Measurements from ENCODE around the gene TRIM44. TPM values are rescaled to one million over a fixed set of nuclear protein-coding genes. Genes with fewer than 3 reads are reported as not detected.

Gene TRIM44
- total RNA-seq, 1 donor from 2014 or later: 42.3 TPM

GRCh38 chr11:35804451-35805040 is 142.0 kb downstream of the TRIM44 start:
- no peaks in the 10 kb centered on the region for H3K9me3 ChIP-seq (replicated peaks)
- DNase-seq: no peak
- H3K4me3 ChIP-seq: no peak overlapping the region
- TF ChIP-seq CTCF (IDR thresholded peaks at IDR 0.05; ENCODE audit: borderline replicate concordance): no peak
- intact Hi-C loops (cut with micrococcal nuclease): no loop called here
- no peak overlapping the region for H3K27ac ChIP-seq (replicated peaks)
- no peaks in the 10 kb centered on the region for H3K27me3 ChIP-seq (ENCODE audit: low read depth)
- peaks cover 51% of the 10 kb centered on the region for H3K4me1 ChIP-seq
- peaks cover 6% of the 10 kb centered on the region for H3K36me3 ChIP-seq

GRCh38 chr11:35809561-35809960 is 147.0 kb downstream of the TRIM44 start:
- H3K9me3 ChIP-seq (replicated peaks): no peaks in the 10 kb centered on the region
- no peak overlapping the region for H3K4me3 ChIP-seq
- H3K27me3 ChIP-seq (ENCODE audit: low read depth): no peaks in the 10 kb centered on the region
- no peak for TF ChIP-seq CTCF (IDR thresholded peaks at IDR 0.05; ENCODE audit: borderline replicate concordance)
- intact Hi-C loops (cut with micrococcal nuclease): no loop called here
- H3K4me1 ChIP-seq: peaks cover 48% of the 10 kb centered on the region
- no peak overlapping the region for H3K27ac ChIP-seq (replicated peaks)
- H3K36me3 ChIP-seq: peaks cover 6% of the 10 kb centered on the region
- DNase-seq: no peak

GRCh38 chr11:35810045-35810645 is 147.6 kb downstream of the TRIM44 start:
- Histone ChIP-seq H3K9me3 (replicated peaks) (no peaks in the 10 kb centered on the region), H3K4me3 (no peak overlapping the region), H3K4me1 (peaks cover 49% of the 10 kb centered on the region), H3K27ac (replicated peaks) (no peak overlapping the region), H3K36me3 (peaks cover 6% of the 10 kb centered on the region), H3K27me3 (ENCODE audit: low read depth) (no peaks in the 10 kb centered on the region)
- no peak for DNase-seq
- no peak for TF ChIP-seq CTCF (IDR thresholded peaks at IDR 0.05; ENCODE audit: borderline replicate concordance)
- intact Hi-C loops (cut with micrococcal nuclease): no loop called here

GRCh38 chr11:35811783-35812182 is 149.2 kb downstream of the TRIM44 start:
- Histone ChIP-seq H3K9me3 (replicated peaks) (no peaks in the 10 kb centered on the region), H3K27ac (replicated peaks) (peak overlapping the region; percentile 65), H3K36me3 (no peaks in the 10 kb centered on the region), H3K27me3 (ENCODE audit: low read depth) (no peaks in the 10 kb centered on the region), H3K4me3 (no peak overlapping the region), H3K4me1 (peaks cover 60% of the 10 kb centered on the region)
- no peak for DNase-seq
- no peak for TF ChIP-seq CTCF (IDR thresholded peaks at IDR 0.05; ENCODE audit: borderline replicate concordance)
- intact Hi-C loops (cut with micrococcal nuclease): no loop called here

GRCh38 chr11:35812828-35813227 is 150.3 kb downstream of the TRIM44 start:
- no peak overlapping the region for H3K4me3 ChIP-seq
- H3K36me3 ChIP-seq: no peaks in the 10 kb centered on the region
- intact Hi-C loops (cut with micrococcal nuclease): no loop called here
- no peaks in the 10 kb centered on the region for H3K9me3 ChIP-seq (replicated peaks)
- TF ChIP-seq CTCF (IDR thresholded peaks at IDR 0.05; ENCODE audit: borderline replicate concordance): no peak
- H3K27me3 ChIP-seq (ENCODE audit: low read depth): no peaks in the 10 kb centered on the region
- H3K4me1 ChIP-seq: peaks cover 60% of the 10 kb centered on the region
- peak overlapping the region; percentile 65 for H3K27ac ChIP-seq (replicated peaks)
- DNase-seq: peak; percentile 55
